ENCODE data around the gene KCNMA1. TPM values are rescaled to one million over a fixed set of nuclear protein-coding genes. Genes with fewer than 3 reads are reported as not detected.

Gene KCNMA1
- polyA plus RNA-seq, 4 donors = 2.7 to 8.6 (median 7.7) TPM

DNA sequence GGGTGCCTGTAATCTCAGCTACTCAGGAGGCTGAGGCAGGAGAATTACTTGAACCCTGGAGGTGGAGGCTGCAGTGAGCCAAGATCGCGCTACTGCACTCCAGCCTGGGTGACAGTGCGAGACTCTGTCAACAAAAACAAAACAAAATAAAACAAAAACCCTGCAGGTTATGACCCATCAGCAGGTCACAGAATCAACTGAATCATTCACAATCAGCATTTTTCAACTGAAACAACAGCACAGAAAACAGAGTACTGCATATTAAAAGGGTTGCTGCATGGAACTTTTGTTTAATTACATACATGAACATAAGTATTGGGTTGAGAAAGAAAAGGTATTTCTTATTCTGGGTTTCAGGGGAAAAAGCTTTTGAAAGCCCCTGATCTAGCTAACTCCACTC lies 77.6 kb downstream of the KCNMA1 start:
- FAIRE-seq (no peak), DNase-seq (no peak)
- WGBS, 3 donors = 61 to 95% (median 92%) methylated on average over 3 of the region's 3 CpGs
- H3K4me1 ChIP-seq (ENCODE audit: control insufficient read depth in 3 of 3, insufficient read depth in 2 of 3, low read depth in 1 of 3, low read length in 2 of 3) = peaks cover 1 to 29% (median 5%) of the 10 kb centered on the region in 3 donors
- H3K9me3 ChIP-seq (ENCODE audit: control insufficient read depth in 2 of 2, insufficient read depth in 1 of 2, low read depth in 1 of 2, low read length in 1 of 2) = no peaks in the 10 kb centered on the region
- H3K27ac ChIP-seq (ENCODE audit: low read depth in 1 of 3, low read length in 2 of 3) = no peak overlapping the region
- no peak overlapping the region for H3K4me3 ChIP-seq (ENCODE audit: low read depth in 1 of 3, low read length in 3 of 3)
- H3K27me3 ChIP-seq (ENCODE audit: control insufficient read depth in 3 of 3, insufficient read depth in 3 of 3, low read length in 3 of 3) = no peaks in the 10 kb centered on the region
- no peaks in the 10 kb centered on the region for H3K36me3 ChIP-seq (ENCODE audit: control insufficient read depth in 3 of 3, insufficient read depth in 2 of 3, low read depth in 1 of 3, low read length in 3 of 3)

DNA sequence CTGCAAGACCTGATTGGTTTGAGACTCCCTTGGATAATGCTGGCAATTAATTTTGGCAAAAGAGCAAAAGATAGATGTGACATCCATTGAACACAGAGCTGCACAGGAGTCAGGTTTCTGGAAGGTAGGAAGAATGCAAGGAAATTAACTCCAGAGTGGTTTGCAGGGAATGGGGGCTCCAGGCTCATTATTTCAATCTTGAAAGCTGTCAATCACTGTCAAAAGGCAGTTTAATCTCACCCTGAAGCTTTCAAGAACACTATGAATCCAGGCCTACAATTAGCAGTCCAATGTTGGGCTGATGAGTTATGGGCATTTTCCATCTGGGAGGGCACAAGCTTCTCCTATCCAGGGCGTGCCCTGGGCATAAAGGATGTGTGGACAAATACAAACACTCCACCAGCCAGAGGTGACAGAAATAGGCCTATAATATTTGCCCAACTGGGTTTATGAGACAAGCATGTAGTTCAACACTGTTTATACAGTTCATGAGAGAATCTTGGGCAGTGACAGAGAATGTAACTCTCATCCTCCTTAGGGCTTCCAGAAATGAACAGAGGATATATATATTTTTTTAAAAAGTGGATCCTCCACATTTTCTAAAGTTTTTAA lies 80.5 kb downstream of the KCNMA1 start:
- H3K4me1 ChIP-seq (ENCODE audit: control insufficient read depth in 3 of 3, insufficient read depth in 2 of 3, low read depth in 1 of 3, low read length in 2 of 3) = peaks cover 5 to 13% (median 6%) of the 10 kb centered on the region in 3 donors
- WGBS, 3 donors = 73 to 95% (median 75%) methylated on average over 1 of the region's 1 CpG
- no peaks in the 10 kb centered on the region for H3K36me3 ChIP-seq (ENCODE audit: control insufficient read depth in 3 of 3, insufficient read depth in 2 of 3, low read depth in 1 of 3, low read length in 3 of 3)
- no peaks in the 10 kb centered on the region for H3K27me3 ChIP-seq (ENCODE audit: control insufficient read depth in 3 of 3, insufficient read depth in 3 of 3, low read length in 3 of 3)
- no peak overlapping the region for H3K4me3 ChIP-seq (ENCODE audit: low read depth in 1 of 3, low read length in 3 of 3)
- H3K27ac ChIP-seq (ENCODE audit: low read depth in 1 of 3, low read length in 2 of 3) = no peak overlapping the region
- DNase-seq = no peak
- FAIRE-seq = no peak
- no peaks in the 10 kb centered on the region for H3K9me3 ChIP-seq (ENCODE audit: control insufficient read depth in 2 of 2, insufficient read depth in 1 of 2, low read depth in 1 of 2, low read length in 1 of 2)

DNA sequence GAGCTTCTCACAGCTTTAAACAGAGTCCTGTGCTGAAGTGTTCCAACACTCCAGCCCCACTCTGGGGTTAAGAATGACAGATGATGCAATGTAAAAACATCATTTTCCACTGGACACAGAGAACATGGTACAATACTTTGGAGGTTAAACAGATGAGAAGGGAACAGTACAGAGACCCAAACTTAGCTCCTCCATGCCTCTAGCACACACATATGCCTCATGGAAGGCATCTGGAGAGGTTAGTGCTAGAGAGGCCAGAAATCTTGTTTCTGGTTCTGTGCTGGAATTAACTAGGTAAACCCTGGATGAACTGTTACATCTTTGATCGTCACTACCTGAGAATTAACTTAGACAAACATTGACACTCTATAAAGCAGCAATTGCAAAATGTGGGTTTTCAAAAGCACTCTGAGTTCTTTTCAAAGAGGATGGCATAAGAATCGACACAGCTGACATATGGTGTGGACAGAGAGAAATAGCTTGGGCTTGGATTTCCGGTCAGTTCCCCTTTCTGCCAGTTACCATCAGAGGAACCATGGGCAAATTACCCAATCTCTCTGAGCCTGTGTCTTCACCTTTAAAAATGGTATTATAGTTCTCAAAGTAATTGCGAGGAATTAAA lies 81.9 kb downstream of the KCNMA1 start:
- Histone ChIP-seq H3K4me3 (ENCODE audit: low read depth in 1 of 3, low read length in 3 of 3) (no peak overlapping the region), H3K27ac (ENCODE audit: low read depth in 1 of 3, low read length in 2 of 3) (peak overlapping the region in 2 of 3 donors; percentile 17 to 63), H3K4me1 (ENCODE audit: control insufficient read depth in 3 of 3, insufficient read depth in 2 of 3, low read depth in 1 of 3, low read length in 2 of 3) (peaks cover 0 to 13% (median 6%) of the 10 kb centered on the region in 3 donors), H3K36me3 (ENCODE audit: control insufficient read depth in 3 of 3, insufficient read depth in 2 of 3, low read depth in 1 of 3, low read length in 3 of 3) (no peaks in the 10 kb centered on the region), H3K9me3 (ENCODE audit: control insufficient read depth in 2 of 2, insufficient read depth in 1 of 2, low read depth in 1 of 2, low read length in 1 of 2) (no peaks in the 10 kb centered on the region), H3K27me3 (ENCODE audit: control insufficient read depth in 3 of 3, insufficient read depth in 3 of 3, low read length in 3 of 3) (no peaks in the 10 kb centered on the region)
- FAIRE-seq = no peak
- WGBS, 3 donors = 76 to 93% (median 82%) methylated on average over 4 of the region's 4 CpGs
- no peak for DNase-seq

DNA sequence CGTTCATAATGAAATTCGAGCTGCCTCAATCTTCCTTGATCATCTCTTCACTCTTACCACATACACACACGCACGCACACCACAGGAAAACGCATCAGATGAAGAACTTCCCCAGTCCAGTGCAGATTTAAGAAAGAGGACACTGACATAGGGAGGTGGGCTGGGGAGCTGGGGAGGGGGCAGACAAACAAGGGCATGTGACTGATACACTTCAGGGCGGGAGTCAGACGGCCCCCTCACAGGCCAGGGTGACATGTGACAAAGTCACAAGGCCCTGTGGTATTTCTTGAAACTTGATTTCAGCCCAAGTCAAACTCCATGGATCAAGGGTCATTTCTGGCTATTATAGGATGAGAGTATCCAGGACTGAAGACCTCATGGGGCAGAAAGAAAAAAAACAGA lies 82.6 kb downstream of the KCNMA1 start:
- H3K4me1 ChIP-seq (ENCODE audit: control insufficient read depth in 3 of 3, insufficient read depth in 2 of 3, low read depth in 1 of 3, low read length in 2 of 3) = peaks cover 0 to 13% (median 6%) of the 10 kb centered on the region in 3 donors
- FAIRE-seq (no peak), DNase-seq (peak; percentile 38 to 71)
- WGBS, 3 donors = 54 to 62% (median 54%) methylated on average over 7 of the region's 7 CpGs
- peak overlapping the region in 2 of 3 donors; percentile 8 to 63 for H3K27ac ChIP-seq (ENCODE audit: low read depth in 1 of 3, low read length in 2 of 3)
- no peaks in the 10 kb centered on the region for H3K9me3 ChIP-seq (ENCODE audit: control insufficient read depth in 2 of 2, insufficient read depth in 1 of 2, low read depth in 1 of 2, low read length in 1 of 2)
- H3K4me3 ChIP-seq (ENCODE audit: low read depth in 1 of 3, low read length in 3 of 3) = no peak overlapping the region
- H3K27me3 ChIP-seq (ENCODE audit: control insufficient read depth in 3 of 3, insufficient read depth in 3 of 3, low read length in 3 of 3) = no peaks in the 10 kb centered on the region
- no peaks in the 10 kb centered on the region for H3K36me3 ChIP-seq (ENCODE audit: control insufficient read depth in 3 of 3, insufficient read depth in 2 of 3, low read depth in 1 of 3, low read length in 3 of 3)

DNA sequence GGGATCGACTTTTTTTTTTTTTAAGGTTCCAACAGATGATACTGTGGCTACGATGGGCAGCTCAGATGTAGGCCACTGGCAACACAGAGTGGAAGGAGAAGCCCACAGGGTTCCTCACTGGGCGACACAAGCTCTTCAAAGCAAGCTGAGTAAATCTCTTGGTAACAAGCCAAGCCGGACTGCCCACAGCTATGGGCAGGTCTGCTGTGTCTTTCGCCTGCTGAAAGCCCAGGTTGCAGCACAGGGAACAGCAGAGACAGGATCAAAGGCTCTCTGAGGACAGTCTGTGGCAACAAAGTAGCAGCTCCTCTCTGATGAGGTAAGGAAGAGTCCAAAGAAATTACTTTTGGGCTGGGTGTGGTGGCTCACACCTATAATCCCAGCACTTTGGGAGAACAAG lies 83.6 kb downstream of the KCNMA1 start:
- FAIRE-seq = no peak
- Histone ChIP-seq H3K9me3 (ENCODE audit: control insufficient read depth in 2 of 2, insufficient read depth in 1 of 2, low read depth in 1 of 2, low read length in 1 of 2) (no peaks in the 10 kb centered on the region), H3K4me1 (ENCODE audit: control insufficient read depth in 3 of 3, insufficient read depth in 2 of 3, low read depth in 1 of 3, low read length in 2 of 3) (peaks cover 0 to 13% (median 6%) of the 10 kb centered on the region in 3 donors), H3K4me3 (ENCODE audit: low read depth in 1 of 3, low read length in 3 of 3) (no peak overlapping the region), H3K27ac (ENCODE audit: low read depth in 1 of 3, low read length in 2 of 3) (no peak overlapping the region), H3K36me3 (ENCODE audit: control insufficient read depth in 3 of 3, insufficient read depth in 2 of 3, low read depth in 1 of 3, low read length in 3 of 3) (no peaks in the 10 kb centered on the region), H3K27me3 (ENCODE audit: control insufficient read depth in 3 of 3, insufficient read depth in 3 of 3, low read length in 3 of 3) (no peaks in the 10 kb centered on the region)
- WGBS, 3 donors = 68 to 87% (median 74%) methylated on average over 5 of the region's 5 CpGs
- no peak for DNase-seq

DNA sequence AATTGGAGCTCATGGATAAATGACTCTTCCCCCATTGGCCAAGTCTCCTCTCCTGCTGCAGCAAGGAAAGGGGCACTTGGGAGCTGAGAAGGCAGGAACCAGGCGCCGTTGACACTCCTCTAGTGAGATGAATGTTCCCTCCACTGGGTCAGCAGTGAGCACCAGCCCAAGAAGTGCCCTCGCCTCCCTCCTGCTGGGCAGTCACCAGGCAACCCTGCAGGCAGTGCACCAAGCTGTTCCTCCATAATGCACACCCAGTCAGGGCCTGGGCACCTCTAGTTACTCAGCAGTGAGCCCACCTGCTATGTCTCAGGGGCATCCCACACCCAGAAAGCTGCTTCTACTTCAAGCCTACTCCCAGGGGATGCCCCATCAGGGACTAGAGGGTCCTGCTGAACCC lies 84.3 kb downstream of the KCNMA1 start:
- Histone ChIP-seq H3K36me3 (ENCODE audit: control insufficient read depth in 3 of 3, insufficient read depth in 2 of 3, low read depth in 1 of 3, low read length in 3 of 3) (no peaks in the 10 kb centered on the region), H3K4me1 (ENCODE audit: control insufficient read depth in 3 of 3, insufficient read depth in 2 of 3, low read depth in 1 of 3, low read length in 2 of 3) (peaks cover 0 to 13% (median 6%) of the 10 kb centered on the region in 3 donors), H3K9me3 (ENCODE audit: control insufficient read depth in 2 of 2, insufficient read depth in 1 of 2, low read depth in 1 of 2, low read length in 1 of 2) (no peaks in the 10 kb centered on the region), H3K27me3 (ENCODE audit: control insufficient read depth in 3 of 3, insufficient read depth in 3 of 3, low read length in 3 of 3) (no peaks in the 10 kb centered on the region), H3K4me3 (ENCODE audit: low read depth in 1 of 3, low read length in 3 of 3) (no peak overlapping the region), H3K27ac (ENCODE audit: low read depth in 1 of 3, low read length in 2 of 3) (no peak overlapping the region)
- DNase-seq = no peak
- no peak for FAIRE-seq
- 68 to 91% (median 87%) methylated on average over 3 of the region's 3 CpGs for WGBS, 3 donors

DNA sequence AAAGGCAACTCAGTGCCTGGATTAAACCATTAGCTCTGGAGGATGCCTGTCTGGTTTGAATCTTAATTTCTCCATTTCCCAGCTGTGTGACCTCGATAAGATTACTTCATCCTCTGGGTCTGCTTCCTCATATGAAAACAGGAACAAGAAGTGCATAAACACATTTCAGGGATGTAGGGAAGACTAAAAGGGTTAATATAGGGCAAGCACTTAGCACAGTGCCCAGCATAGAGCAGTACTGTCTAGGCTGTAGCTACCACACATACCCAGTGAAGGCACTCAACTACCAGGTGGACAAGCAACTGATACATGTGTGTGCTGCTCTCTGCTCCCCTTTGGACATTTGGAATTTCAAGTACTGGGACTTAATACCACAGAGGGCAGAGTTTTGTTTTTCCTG lies 85.4 kb downstream of the KCNMA1 start:
- Histone ChIP-seq H3K27ac (ENCODE audit: low read depth in 1 of 3, low read length in 2 of 3) (no peak overlapping the region), H3K9me3 (ENCODE audit: control insufficient read depth in 2 of 2, insufficient read depth in 1 of 2, low read depth in 1 of 2, low read length in 1 of 2) (no peaks in the 10 kb centered on the region), H3K36me3 (ENCODE audit: control insufficient read depth in 3 of 3, insufficient read depth in 2 of 3, low read depth in 1 of 3, low read length in 3 of 3) (no peaks in the 10 kb centered on the region), H3K27me3 (ENCODE audit: control insufficient read depth in 3 of 3, insufficient read depth in 3 of 3, low read length in 3 of 3) (no peaks in the 10 kb centered on the region), H3K4me1 (ENCODE audit: control insufficient read depth in 3 of 3, insufficient read depth in 2 of 3, low read depth in 1 of 3, low read length in 2 of 3) (peaks cover 0 to 13% (median 6%) of the 10 kb centered on the region in 3 donors), H3K4me3 (ENCODE audit: low read depth in 1 of 3, low read length in 3 of 3) (no peak overlapping the region)
- 63 to 70% (median 68%) methylated on average over 1 of the region's 1 CpG for WGBS, 3 donors
- FAIRE-seq (no peak), DNase-seq (no peak)

DNA sequence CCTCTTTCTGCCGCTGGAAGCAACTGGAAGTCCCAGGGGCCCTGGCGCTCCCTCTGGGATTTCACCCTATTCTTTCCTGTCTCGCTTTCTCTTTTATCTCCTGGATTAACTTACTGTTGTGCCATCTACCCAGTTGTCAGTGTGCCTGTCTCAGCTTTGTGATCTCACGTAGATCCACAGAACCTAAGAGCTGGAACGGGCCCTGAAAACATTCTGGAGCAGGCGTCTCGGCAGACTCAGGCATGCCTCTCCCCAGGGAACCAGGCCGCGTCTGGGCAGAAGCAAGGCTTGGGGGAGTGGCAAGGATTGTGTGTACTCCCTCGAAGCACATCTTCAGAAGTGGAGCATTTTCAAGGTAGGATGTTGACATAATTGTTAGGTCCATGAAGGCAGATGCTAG lies 87.2 kb downstream of the KCNMA1 start:
- peaks cover 0 to 1% of the 10 kb centered on the region in 2 donors for H3K9me3 ChIP-seq (ENCODE audit: control insufficient read depth in 2 of 2, insufficient read depth in 1 of 2, low read depth in 1 of 2, low read length in 1 of 2)
- FAIRE-seq (no peak), DNase-seq (no peak)
- H3K36me3 ChIP-seq (ENCODE audit: control insufficient read depth in 3 of 3, insufficient read depth in 2 of 3, low read depth in 1 of 3, low read length in 3 of 3) = no peaks in the 10 kb centered on the region
- H3K27ac ChIP-seq (ENCODE audit: low read depth in 1 of 3, low read length in 2 of 3) = no peak overlapping the region
- H3K27me3 ChIP-seq (ENCODE audit: control insufficient read depth in 3 of 3, insufficient read depth in 3 of 3, low read length in 3 of 3) = no peaks in the 10 kb centered on the region
- peaks cover 0 to 7% (median 6%) of the 10 kb centered on the region in 3 donors for H3K4me1 ChIP-seq (ENCODE audit: control insufficient read depth in 3 of 3, insufficient read depth in 2 of 3, low read depth in 1 of 3, low read length in 2 of 3)
- H3K4me3 ChIP-seq (ENCODE audit: low read depth in 1 of 3, low read length in 3 of 3) = no peak overlapping the region
- 81 to 91% (median 90%) methylated on average over 10 of the region's 10 CpGs for WGBS, 3 donors

Measured in small intestine (tissue), 7 donors.